PFSK-1 (cell line): ENCODE data around the gene CCDC61.

Experiments used
- POLR2AphosphoS5 ChIP-seq: IDR thresholded peaks from 2 replicates; pipeline ENCODE4 v1.6.1; 2012; ENCODE audit warnings: low read depth, mild to moderate bottlenecking, control low read depth, low read length, moderate library complexity
- REST ChIP-seq, 2 experiments: IDR thresholded peaks; 2 replicates each; pipeline versions ENCODE4 v1.6.1 to v1.8.0; 2011 to 2012; ENCODE audit warnings: low read depth in 2 of 2, low read length in 2 of 2, control low read depth in 1 of 2, inconsistent platforms in 1 of 2, mild to moderate bottlenecking in 1 of 2, moderate library complexity in 1 of 2; ENCODE audit not compliant: insufficient read depth in 1 of 2

GRCh38 chr19:45958320-45958719 is 36.9 kb upstream of the CCDC61 start:
- no peak for TF ChIP-seq REST (IDR thresholded peaks at IDR 0.05; ENCODE audit: insufficient read depth in 1 of 2, low read depth in 2 of 2, low read length in 2 of 2)
- TF ChIP-seq POLR2AphosphoS5 = no peak
